ENCODE data around the gene BEX2.

BEX2 gene

GRCh38 chrX:103293118-103293517, 17.7 kb downstream of the BEX2 start:
- H3K9ac ChIP-seq (ENCODE audit: low read length) = no peak overlapping the region
- no peak overlapping the region for H2AFZ ChIP-seq (ENCODE audit: low read depth, low read length)
- H4K20me1 ChIP-seq (ENCODE audit: insufficient read depth, low read length) = no peaks in the 10 kb centered on the region
- no peak overlapping the region for H3K27ac ChIP-seq (ENCODE audit: low read length)
- H3K4me3 ChIP-seq (ENCODE audit: low read length) = no peak overlapping the region
- TF ChIP-seq CTCF (IDR thresholded peaks at IDR 0.05; ENCODE audit: low read depth, low read length) = no peak
- no peak for TF ChIP-seq EZH2phosphoT487 (IDR thresholded peaks at IDR 0.05; ENCODE audit: low read depth)
- no peak overlapping the region for H3K4me2 ChIP-seq (ENCODE audit: low read length)
- H3K27me3 ChIP-seq (ENCODE audit: low read depth, low read length) = no peaks in the 10 kb centered on the region
- H3K79me2 ChIP-seq (ENCODE audit: low read length) = no peaks in the 10 kb centered on the region
- H3K9me3 ChIP-seq (ENCODE audit: insufficient read depth, low read length) = no peaks in the 10 kb centered on the region
- H3K4me1 ChIP-seq (ENCODE audit: low read length) = no peaks in the 10 kb centered on the region
- H3K36me3 ChIP-seq (replicated peaks; ENCODE audit: low read depth, low read length) = no peaks in the 10 kb centered on the region

GRCh38 chrX:103279624-103280023, 31.2 kb downstream of the BEX2 start:
- Histone ChIP-seq H3K36me3 (replicated peaks; ENCODE audit: low read depth, low read length) (no peaks in the 10 kb centered on the region), H3K27me3 (ENCODE audit: low read depth, low read length) (no peaks in the 10 kb centered on the region), H3K27ac (ENCODE audit: low read length) (no peak overlapping the region), H3K4me3 (ENCODE audit: low read length) (no peak overlapping the region), H3K79me2 (ENCODE audit: low read length) (no peaks in the 10 kb centered on the region), H3K4me1 (ENCODE audit: low read length) (no peaks in the 10 kb centered on the region), H3K9ac (ENCODE audit: low read length) (no peak overlapping the region), H2AFZ (ENCODE audit: low read depth, low read length) (no peak overlapping the region), H3K4me2 (ENCODE audit: low read length) (no peak overlapping the region), H3K9me3 (ENCODE audit: insufficient read depth, low read length) (no peaks in the 10 kb centered on the region), H4K20me1 (ENCODE audit: insufficient read depth, low read length) (no peaks in the 10 kb centered on the region)
- TF ChIP-seq CTCF (IDR thresholded peaks at IDR 0.05; ENCODE audit: low read depth, low read length) = no peak
- no peak for TF ChIP-seq EZH2phosphoT487 (IDR thresholded peaks at IDR 0.05; ENCODE audit: low read depth)

DNA sequence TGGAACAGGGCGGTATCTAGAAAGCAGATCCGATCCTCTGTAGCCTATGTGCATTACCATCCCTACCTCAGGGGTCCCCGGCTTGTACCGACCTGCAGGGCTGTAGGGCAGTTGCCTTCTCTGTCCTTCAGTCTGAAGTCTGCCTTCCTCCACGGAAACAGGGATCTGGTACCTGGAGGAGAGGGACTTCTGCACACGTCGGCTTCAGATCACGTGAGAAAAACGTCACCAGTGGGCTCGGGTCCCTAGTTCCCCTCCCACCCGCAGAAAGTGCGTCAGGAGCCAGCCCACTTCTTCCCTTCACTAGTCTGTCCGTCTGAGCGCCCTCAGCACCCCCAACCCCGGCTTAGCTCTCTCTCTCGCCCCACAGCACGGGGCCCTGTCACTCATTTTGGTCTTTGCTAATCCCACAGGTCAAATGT, 34.2 kb downstream of the BEX2 start, which contains the start of gene TCEAL5:
TCEAL5 (minus strand) TSS at position 170 of the 422 bp plus-strand sequence. CDS start 2,187 bp downstream, outside the sequence.
- Histone ChIP-seq H4K20me1 (ENCODE audit: insufficient read depth, low read length) (no peaks in the 10 kb centered on the region), H3K4me2 (ENCODE audit: low read length) (no peak within 1 kb of the TSS), H3K4me3 (ENCODE audit: low read length) (no peak within 1 kb of the TSS), H3K36me3 (replicated peaks; ENCODE audit: low read depth, low read length) (no peaks in the 10 kb centered on the region), H3K27me3 (ENCODE audit: low read depth, low read length) (no peaks in the 10 kb centered on the region), H2AFZ (ENCODE audit: low read depth, low read length) (no peak within 1 kb of the TSS), H3K79me2 (ENCODE audit: low read length) (no peaks in the 10 kb centered on the region), H3K9me3 (ENCODE audit: insufficient read depth, low read length) (no peaks in the 10 kb centered on the region), H3K9ac (ENCODE audit: low read length) (no peak within 1 kb of the TSS), H3K4me1 (ENCODE audit: low read length) (no peaks in the 10 kb centered on the region), H3K27ac (ENCODE audit: low read length) (no peak within 1 kb of the TSS)
- TF ChIP-seq CTCF (IDR thresholded peaks at IDR 0.05; ENCODE audit: low read depth, low read length) (no peak), EZH2phosphoT487 (IDR thresholded peaks at IDR 0.05; ENCODE audit: low read depth) (no peak)

DNA sequence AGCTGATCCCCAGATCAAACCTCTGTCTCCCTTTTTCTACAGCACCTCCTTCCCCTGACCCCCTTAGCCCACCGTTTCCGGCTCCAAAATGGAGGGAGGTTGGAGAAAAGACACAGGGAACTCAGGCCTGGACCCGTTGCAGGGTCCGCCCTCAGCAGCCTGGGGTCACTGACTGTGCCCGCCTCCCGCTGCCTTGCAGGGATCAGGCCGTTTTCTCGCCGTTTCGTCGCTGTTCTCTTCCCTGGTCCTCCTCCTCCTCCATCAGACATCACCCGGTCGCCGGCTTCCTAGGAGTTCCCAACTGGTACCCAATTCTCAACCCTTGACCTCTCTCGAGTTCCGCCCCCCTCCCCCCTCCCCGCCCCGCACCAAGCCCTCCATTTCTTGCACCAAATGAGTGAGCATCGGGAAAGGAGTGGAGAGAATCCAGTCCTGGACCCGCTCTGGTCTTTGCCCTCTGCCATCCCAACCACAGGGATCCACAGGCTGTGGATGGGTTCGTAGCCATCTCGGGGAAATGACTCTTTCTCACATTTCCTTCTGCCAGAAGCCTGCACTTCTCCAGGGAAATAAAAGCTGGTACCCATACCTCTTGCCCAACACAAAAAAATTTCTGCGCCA, 34.7 kb downstream of the BEX2 start:
- H3K4me2 ChIP-seq (ENCODE audit: low read length) = no peak overlapping the region
- no peaks in the 10 kb centered on the region for H3K9me3 ChIP-seq (ENCODE audit: insufficient read depth, low read length)
- H3K27ac ChIP-seq (ENCODE audit: low read length) = no peak overlapping the region
- no peak overlapping the region for H3K4me3 ChIP-seq (ENCODE audit: low read length)
- TF ChIP-seq CTCF (IDR thresholded peaks at IDR 0.05; ENCODE audit: low read depth, low read length) = no peak
- TF ChIP-seq EZH2phosphoT487 (IDR thresholded peaks at IDR 0.05; ENCODE audit: low read depth) = no peak
- H2AFZ ChIP-seq (ENCODE audit: low read depth, low read length) = no peak overlapping the region
- H3K36me3 ChIP-seq (replicated peaks; ENCODE audit: low read depth, low read length) = no peaks in the 10 kb centered on the region
- H3K9ac ChIP-seq (ENCODE audit: low read length) = no peak overlapping the region
- H4K20me1 ChIP-seq (ENCODE audit: insufficient read depth, low read length) = no peaks in the 10 kb centered on the region
- no peaks in the 10 kb centered on the region for H3K4me1 ChIP-seq (ENCODE audit: low read length)
- no peaks in the 10 kb centered on the region for H3K27me3 ChIP-seq (ENCODE audit: low read depth, low read length)
- no peaks in the 10 kb centered on the region for H3K79me2 ChIP-seq (ENCODE audit: low read length)
